Lower leg skin (tissue), 3 donors: ENCODE measurements around the gene NBPF6.
"Not testable (repeated sequence)": the region's sequence is repeated elsewhere in the genome, so short reads cannot be mapped to it uniquely, and the experiment has no call there.

Experiments used
- POLR2A ChIP-seq, 2 donors: fragments of 450-650 bp; IDR thresholded peaks; one replicate each; pipeline ENCODE4 v1.6.1; 2016 to 2017; ENCODE audit warnings: antibody characterized with exemption in 2 of 2, mild to moderate bottlenecking in 1 of 2, moderate library complexity in 1 of 2
- TF ChIP-seq, protein P1 (sequence below), 3 donors: fragments of 450-650 bp; IDR thresholded peaks; one replicate each; pipeline ENCODE4 v1.5.1; 2016; ENCODE audit warnings: antibody characterized with exemption in 3 of 3, mild to moderate bottlenecking in 3 of 3, moderate library complexity in 2 of 3

GRCh38 chr1:108495008-108495407 lies 44.9 kb downstream of the NBPF6 start:
- TF ChIP-seq POLR2A (IDR thresholded peaks at IDR 0.05): not testable (repeated sequence)
- TF ChIP-seq, protein P1, sequence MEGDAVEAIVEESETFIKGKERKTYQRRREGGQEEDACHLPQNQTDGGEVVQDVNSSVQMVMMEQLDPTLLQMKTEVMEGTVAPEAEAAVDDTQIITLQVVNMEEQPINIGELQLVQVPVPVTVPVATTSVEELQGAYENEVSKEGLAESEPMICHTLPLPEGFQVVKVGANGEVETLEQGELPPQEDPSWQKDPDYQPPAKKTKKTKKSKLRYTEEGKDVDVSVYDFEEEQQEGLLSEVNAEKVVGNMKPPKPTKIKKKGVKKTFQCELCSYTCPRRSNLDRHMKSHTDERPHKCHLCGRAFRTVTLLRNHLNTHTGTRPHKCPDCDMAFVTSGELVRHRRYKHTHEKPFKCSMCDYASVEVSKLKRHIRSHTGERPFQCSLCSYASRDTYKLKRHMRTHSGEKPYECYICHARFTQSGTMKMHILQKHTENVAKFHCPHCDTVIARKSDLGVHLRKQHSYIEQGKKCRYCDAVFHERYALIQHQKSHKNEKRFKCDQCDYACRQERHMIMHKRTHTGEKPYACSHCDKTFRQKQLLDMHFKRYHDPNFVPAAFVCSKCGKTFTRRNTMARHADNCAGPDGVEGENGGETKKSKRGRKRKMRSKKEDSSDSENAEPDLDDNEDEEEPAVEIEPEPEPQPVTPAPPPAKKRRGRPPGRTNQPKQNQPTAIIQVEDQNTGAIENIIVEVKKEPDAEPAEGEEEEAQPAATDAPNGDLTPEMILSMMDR (IDR thresholded peaks at IDR 0.05): not testable (repeated sequence)
